ENCODE data around the gene C17orf67.

- TF ChIP-seq EZH2 (IDR thresholded peaks at IDR 0.05) (no peak), EZH2phosphoT487 (IDR thresholded peaks at IDR 0.05) (no peak), CTCF (IDR thresholded peaks at IDR 0.05) (no peak)
Observed at GRCh38 chr17:56850591-56850990, 16.9 kb upstream of the C17orf67 start.

Measured in neural progenitor cell (in vitro differentiated cells).